Panc1 (cell line): ENCODE measurements around the gene OR10D3. TPM values are rescaled to one million over a fixed set of nuclear protein-coding genes. Genes with fewer than 3 reads are reported as not detected.

Experiments
- ATAC-seq: fragments of 200-7000 bp; cut with Tn5 transposase; 2 replicates; pipeline ENCODE4 v1.9.1; 2020; ENCODE audit warnings: mild to moderate bottlenecking, moderate library complexity
- BruUV-seq: library from RNA; stranded (reverse); fragments of 400-500 nt; replicated peaks from 2 replicates; lab custom pipeline; 2021; lab: Mats Ljungman, UMichigan
- CTCF ChIA-PET: fragments of 300-600 bp; sonication (Branson Sonifier 250); formaldehyde crosslinking; loops from one replicate; lab custom pipeline; 2022; ENCODE audit warnings: antibody characterized with exemption; lab: Charles Lee
- POLR2A ChIA-PET: fragments of 300-600 bp; sonication (Branson Sonifier 250); formaldehyde crosslinking; loops from one replicate; lab custom pipeline; 2022; ENCODE audit warnings: antibody characterized with exemption; lab: Charles Lee
- DNase-seq: peaks from one replicate; pipeline ENCODE4 v3.0.0-alpha.2; 2010; ENCODE audit warnings: low read depth, low spot score
- H3K27ac ChIP-seq: 2 replicates; pipeline ENCODE4 v1.5.1; 2011; ENCODE audit warnings: mild to moderate bottlenecking, low read length, inconsistent platforms
- H3K27me3 ChIP-seq: fragments of 200-500 bp; sonication (Bioruptor generic); 2 replicates; pipeline ENCODE4 v1.6.0; 2014; ENCODE audit warnings: low read length, inconsistent platforms; ENCODE audit not compliant: control insufficient read depth, insufficient read depth
- H3K36me3 ChIP-seq: fragments of 200-500 bp; sonication (Bioruptor generic); 2 replicates; pipeline ENCODE4 v1.5.1; 2014; ENCODE audit warnings: inconsistent platforms, mild to moderate bottlenecking, low read length, moderate library complexity; ENCODE audit not compliant: control insufficient read depth, insufficient read depth
- H3K4me1 ChIP-seq: 2 replicates; pipeline ENCODE4 v1.5.1; 2011; ENCODE audit warnings: inconsistent platforms, mild to moderate bottlenecking, low read length, moderate library complexity; ENCODE audit not compliant: control insufficient read depth, insufficient read depth
- H3K4me3 ChIP-seq, 2 experiments: 2 replicates each; pipeline ENCODE4 v1.5.1; 2011 to 2012; ENCODE audit warnings: low read depth in 2 of 2, low read length in 2 of 2, mild to moderate bottlenecking in 2 of 2, inconsistent platforms in 1 of 2, moderate library complexity in 1 of 2
- H3K9me3 ChIP-seq: fragments of 200-500 bp; sonication (Bioruptor generic); 2 replicates; pipeline ENCODE4 v1.5.1; 2014; ENCODE audit warnings: low read depth, mild to moderate bottlenecking, inconsistent platforms, low read length, moderate library complexity; ENCODE audit not compliant: control insufficient read depth, insufficient read depth
- POLR2AphosphoS5 ChIP-seq: IDR thresholded peaks from 2 replicates; pipeline ENCODE4 v1.6.1; 2012; ENCODE audit warnings: mild to moderate bottlenecking, low read depth, low read length, moderate library complexity
- SIN3A ChIP-seq: IDR thresholded peaks from 2 replicates; pipeline ENCODE4 v1.6.1; 2012; ENCODE audit warnings: low read depth, mild to moderate bottlenecking, low read length, moderate library complexity, borderline replicate concordance; ENCODE audit not compliant: insufficient read depth
- TCF7L2 ChIP-seq: IDR thresholded peaks from 2 replicates; pipeline ENCODE4 v1.6.1; 2011; ENCODE audit warnings: mild to moderate bottlenecking, low read depth, low read length, inconsistent platforms
- in situ Hi-C: cut with HindIII; loops from 2 replicates; pipeline ENCODE4 v1.10.0; 2016; ENCODE audit warnings: low sequenced_read_pairs, low pct_unique_long_range_greater_than_20kb
- intact Hi-C: fragments of 100-400 bp; cut with micrococcal nuclease; formaldehyde crosslinking; loops from one replicate; pipeline ENCODE4 v1.10.0; 2022; ENCODE audit not compliant: unreplicated experiment
- total RNA-seq: library from RNA; stranded (reverse); gene quantifications from one replicate; pipeline ENCODE4 v1.2.1, GENCODE V29; 2021; ENCODE audit not compliant: unreplicated experiment
- TF ChIP-seq, protein P1 (sequence below), 2 experiments: IDR thresholded peaks; 2 replicates each; pipeline ENCODE4 v1.6.1; 2011 to 2012; ENCODE audit warnings: low read depth in 2 of 2, control low read depth in 1 of 2, low read length in 1 of 2, mild to moderate bottlenecking in 1 of 2, moderate library complexity in 1 of 2; ENCODE audit not compliant: insufficient read depth in 1 of 2
- TF ChIP-seq, protein P2 (sequence below): fragments of 450-650 bp; IDR thresholded peaks from 2 replicates; pipeline ENCODE4 v1.5.1; 2017; ENCODE audit warnings: mild to moderate bottlenecking

The OR10D3 gene
- total RNA-seq, 1 experiment from 2014 or later: not detected

DNA sequence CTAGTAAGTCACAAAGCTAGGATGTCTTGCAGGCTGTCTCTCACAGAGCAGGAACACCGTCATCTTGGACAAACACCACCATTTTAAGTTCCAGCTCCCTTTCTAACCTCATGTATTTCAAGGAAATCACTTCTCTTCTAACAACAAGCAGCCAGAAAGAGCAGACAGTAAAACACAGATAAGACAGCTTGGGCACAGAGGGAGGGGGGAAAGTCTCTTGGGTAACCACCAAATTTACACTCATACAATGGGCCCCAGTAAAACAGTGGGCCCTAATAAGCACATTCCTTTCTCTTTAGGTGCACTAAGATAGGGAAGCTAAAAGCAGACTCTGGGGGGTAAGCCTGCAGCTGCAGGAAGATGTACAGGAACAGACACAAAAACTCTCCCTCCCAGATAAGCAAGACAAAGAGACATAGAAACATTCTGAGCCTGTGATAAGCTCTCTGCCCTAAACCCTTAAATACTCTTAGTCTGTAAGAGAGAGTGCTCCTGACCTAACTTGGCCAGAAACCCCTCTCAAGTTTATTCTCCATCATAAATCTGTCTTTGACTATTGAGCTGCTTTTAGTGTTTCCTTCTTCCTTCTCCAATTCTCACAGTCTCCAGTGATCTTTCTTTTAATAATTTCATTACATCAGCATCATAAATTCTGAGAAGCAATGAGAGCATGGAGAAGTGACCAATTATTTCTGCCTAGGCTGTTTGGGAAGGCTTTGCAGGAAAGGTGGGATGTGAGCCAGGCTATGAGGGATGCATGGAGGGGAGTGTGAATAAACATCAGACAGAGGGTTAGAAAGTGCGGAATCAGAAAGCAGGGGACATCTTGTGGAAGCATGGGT is 7.4 kb downstream of the OR10D3 start:
- ChIA-PET CTCF (no interaction called here), POLR2A (no interaction called here)
- ATAC-seq: no peak
- no peak overlapping the region for H3K4me3 ChIP-seq
- in situ Hi-C loops (no loop called here), intact Hi-C loops (no loop called here)
- TF ChIP-seq, protein P1, sequence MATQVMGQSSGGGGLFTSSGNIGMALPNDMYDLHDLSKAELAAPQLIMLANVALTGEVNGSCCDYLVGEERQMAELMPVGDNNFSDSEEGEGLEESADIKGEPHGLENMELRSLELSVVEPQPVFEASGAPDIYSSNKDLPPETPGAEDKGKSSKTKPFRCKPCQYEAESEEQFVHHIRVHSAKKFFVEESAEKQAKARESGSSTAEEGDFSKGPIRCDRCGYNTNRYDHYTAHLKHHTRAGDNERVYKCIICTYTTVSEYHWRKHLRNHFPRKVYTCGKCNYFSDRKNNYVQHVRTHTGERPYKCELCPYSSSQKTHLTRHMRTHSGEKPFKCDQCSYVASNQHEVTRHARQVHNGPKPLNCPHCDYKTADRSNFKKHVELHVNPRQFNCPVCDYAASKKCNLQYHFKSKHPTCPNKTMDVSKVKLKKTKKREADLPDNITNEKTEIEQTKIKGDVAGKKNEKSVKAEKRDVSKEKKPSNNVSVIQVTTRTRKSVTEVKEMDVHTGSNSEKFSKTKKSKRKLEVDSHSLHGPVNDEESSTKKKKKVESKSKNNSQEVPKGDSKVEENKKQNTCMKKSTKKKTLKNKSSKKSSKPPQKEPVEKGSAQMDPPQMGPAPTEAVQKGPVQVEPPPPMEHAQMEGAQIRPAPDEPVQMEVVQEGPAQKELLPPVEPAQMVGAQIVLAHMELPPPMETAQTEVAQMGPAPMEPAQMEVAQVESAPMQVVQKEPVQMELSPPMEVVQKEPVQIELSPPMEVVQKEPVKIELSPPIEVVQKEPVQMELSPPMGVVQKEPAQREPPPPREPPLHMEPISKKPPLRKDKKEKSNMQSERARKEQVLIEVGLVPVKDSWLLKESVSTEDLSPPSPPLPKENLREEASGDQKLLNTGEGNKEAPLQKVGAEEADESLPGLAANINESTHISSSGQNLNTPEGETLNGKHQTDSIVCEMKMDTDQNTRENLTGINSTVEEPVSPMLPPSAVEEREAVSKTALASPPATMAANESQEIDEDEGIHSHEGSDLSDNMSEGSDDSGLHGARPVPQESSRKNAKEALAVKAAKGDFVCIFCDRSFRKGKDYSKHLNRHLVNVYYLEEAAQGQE (IDR thresholded peaks at IDR 0.05; ENCODE audit: insufficient read depth in 1 of 2, low read depth in 2 of 2, low read length in 1 of 2): no peak
- no peak for TF ChIP-seq POLR2AphosphoS5
- no peak for TF ChIP-seq TCF7L2
- TF ChIP-seq, protein P2, sequence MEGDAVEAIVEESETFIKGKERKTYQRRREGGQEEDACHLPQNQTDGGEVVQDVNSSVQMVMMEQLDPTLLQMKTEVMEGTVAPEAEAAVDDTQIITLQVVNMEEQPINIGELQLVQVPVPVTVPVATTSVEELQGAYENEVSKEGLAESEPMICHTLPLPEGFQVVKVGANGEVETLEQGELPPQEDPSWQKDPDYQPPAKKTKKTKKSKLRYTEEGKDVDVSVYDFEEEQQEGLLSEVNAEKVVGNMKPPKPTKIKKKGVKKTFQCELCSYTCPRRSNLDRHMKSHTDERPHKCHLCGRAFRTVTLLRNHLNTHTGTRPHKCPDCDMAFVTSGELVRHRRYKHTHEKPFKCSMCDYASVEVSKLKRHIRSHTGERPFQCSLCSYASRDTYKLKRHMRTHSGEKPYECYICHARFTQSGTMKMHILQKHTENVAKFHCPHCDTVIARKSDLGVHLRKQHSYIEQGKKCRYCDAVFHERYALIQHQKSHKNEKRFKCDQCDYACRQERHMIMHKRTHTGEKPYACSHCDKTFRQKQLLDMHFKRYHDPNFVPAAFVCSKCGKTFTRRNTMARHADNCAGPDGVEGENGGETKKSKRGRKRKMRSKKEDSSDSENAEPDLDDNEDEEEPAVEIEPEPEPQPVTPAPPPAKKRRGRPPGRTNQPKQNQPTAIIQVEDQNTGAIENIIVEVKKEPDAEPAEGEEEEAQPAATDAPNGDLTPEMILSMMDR: no peak
- no peaks in the 10 kb centered on the region for H3K9me3 ChIP-seq
- no TSS peak for BruUV-seq
- no peak overlapping the region for H3K27ac ChIP-seq
- no peaks in the 10 kb centered on the region for H3K4me1 ChIP-seq
- H3K36me3 ChIP-seq: no peaks in the 10 kb centered on the region
- DNase-seq: no peak
- no peaks in the 10 kb centered on the region for H3K27me3 ChIP-seq

DNA sequence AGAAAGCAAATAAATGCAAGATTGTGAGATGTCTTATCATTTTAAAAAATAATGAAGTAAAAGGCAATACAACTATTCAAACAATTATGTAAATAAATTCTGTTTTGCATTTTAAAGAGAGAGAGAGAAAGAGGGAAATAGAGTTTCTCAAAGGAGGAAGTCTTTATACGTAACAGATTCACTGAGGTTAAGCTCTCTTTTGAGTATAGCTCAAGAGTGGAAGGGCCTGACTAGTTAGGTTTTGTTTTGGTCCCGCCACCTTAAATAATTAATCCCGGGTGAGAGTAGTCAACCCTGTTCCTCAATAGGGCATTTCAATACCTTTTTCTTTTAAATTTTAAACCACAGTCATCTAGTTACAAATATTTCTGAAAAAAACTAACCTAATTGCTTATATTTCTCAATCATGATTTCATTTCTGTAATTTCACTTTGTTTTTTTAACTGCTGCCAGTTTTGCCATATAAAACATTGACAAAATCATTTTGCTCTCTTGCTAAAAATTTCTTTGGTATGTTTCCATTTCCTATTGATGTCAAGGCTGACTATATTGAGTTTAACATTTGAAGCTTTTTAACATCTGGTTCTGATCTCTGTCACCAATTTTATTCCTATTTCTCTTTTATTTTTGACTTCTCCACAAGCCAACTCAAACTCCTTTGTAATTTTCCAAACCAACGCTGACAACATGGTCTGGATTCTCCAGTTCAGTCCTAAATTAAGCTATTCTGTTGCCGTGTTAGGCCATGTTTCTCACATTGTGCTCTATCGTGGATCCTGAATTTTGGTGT is 10.3 kb downstream of the OR10D3 start:
- BruUV-seq: no TSS peak
- TF ChIP-seq, protein P1 (IDR thresholded peaks at IDR 0.05; ENCODE audit: insufficient read depth in 1 of 2, low read depth in 2 of 2, low read length in 1 of 2): no peak
- TF ChIP-seq SIN3A (no peak), POLR2AphosphoS5 (no peak), TCF7L2 (no peak)
- TF ChIP-seq, protein P2: no peak
- ATAC-seq: no peak
- DNase-seq: no peak
- ChIA-PET CTCF (no interaction called here), POLR2A (no interaction called here)
- no peaks in the 10 kb centered on the region for H3K36me3 ChIP-seq
- no peaks in the 10 kb centered on the region for H3K27me3 ChIP-seq
- no peak overlapping the region for H3K4me3 ChIP-seq
- no peaks in the 10 kb centered on the region for H3K9me3 ChIP-seq
- H3K4me1 ChIP-seq: no peaks in the 10 kb centered on the region
- intact Hi-C loops (loop anchor here (2.0 kb wide), 1 partner anchor 123 kb away; no protein-coding TSS in a partner anchor), in situ Hi-C loops (no loop called here)
- H3K27ac ChIP-seq: no peak overlapping the region
